Upper lobe of left lung (tissue), 4 donors: ENCODE measurements around the gene PPP1R15B.

ENCODE experiments used
- POLR2A ChIP-seq, 4 donors: fragments of 450-650 bp; IDR thresholded peaks; one replicate each; pipeline ENCODE4 v1.5.1; 2016 to 2017; ENCODE audit warnings: antibody characterized with exemption in 4 of 4, mild to moderate bottlenecking in 2 of 4
- TF ChIP-seq, protein P1 (sequence below), 6 experiments: fragments of 450-650 bp in 4 of 6; fragments of 200-600 bp in 2 of 6; sonication (generic) in 2 of 6; IDR thresholded peaks; one replicate each; pipeline ENCODE4 v1.5.1; 2016 to 2019; ENCODE audit warnings: antibody characterized with exemption in 6 of 6

DNA sequence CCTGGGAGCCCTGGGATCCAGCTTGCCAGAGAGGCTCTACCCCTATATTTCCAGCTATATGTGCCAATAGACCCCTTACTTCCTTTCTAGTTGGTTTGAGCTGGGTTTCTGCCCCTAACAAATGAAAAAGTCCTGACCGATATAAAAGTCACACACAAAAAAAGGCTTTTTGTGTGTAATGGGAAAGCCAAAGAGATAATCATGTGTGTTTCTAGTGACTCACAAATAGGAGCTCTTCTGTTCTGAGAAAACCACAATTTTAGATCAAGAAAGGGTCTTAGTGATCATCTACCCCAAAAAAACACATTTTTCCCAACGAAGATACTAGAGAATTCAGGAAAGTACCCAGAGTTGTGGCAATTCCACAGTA, 28.9 kb downstream of the PPP1R15B start:
- no peak for TF ChIP-seq POLR2A (IDR thresholded peaks at IDR 0.05)
- TF ChIP-seq, protein P1, sequence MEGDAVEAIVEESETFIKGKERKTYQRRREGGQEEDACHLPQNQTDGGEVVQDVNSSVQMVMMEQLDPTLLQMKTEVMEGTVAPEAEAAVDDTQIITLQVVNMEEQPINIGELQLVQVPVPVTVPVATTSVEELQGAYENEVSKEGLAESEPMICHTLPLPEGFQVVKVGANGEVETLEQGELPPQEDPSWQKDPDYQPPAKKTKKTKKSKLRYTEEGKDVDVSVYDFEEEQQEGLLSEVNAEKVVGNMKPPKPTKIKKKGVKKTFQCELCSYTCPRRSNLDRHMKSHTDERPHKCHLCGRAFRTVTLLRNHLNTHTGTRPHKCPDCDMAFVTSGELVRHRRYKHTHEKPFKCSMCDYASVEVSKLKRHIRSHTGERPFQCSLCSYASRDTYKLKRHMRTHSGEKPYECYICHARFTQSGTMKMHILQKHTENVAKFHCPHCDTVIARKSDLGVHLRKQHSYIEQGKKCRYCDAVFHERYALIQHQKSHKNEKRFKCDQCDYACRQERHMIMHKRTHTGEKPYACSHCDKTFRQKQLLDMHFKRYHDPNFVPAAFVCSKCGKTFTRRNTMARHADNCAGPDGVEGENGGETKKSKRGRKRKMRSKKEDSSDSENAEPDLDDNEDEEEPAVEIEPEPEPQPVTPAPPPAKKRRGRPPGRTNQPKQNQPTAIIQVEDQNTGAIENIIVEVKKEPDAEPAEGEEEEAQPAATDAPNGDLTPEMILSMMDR (IDR thresholded peaks at IDR 0.05), result no peak
